AG04449 (cell line): ENCODE results near the gene KRTAP10-2.
"Not testable (repeated sequence)": the region's sequence is repeated elsewhere in the genome, so short reads cannot be mapped to it uniquely, and the experiment has no call there.

Experiments used
- CTCF ChIA-PET: fragments of 350-600 bp; formaldehyde crosslinking; extraction: SDS; loops from one replicate; lab custom pipeline; 2021; ENCODE audit warnings: antibody characterized with exemption; lab: Yijun Ruan, JAX
- POLR2A ChIA-PET: fragments of 400-600, 350-600 bp; formaldehyde crosslinking; extraction: SDS; loops from one replicate; lab custom pipeline; 2020; ENCODE audit warnings: antibody characterized with exemption, inconsistent platforms; lab: Yijun Ruan, JAX
- DNase-seq: peaks from one replicate; pipeline ENCODE4 v3.0.0-alpha.2; 2010; ENCODE audit warnings: low read depth, low spot score
- H3K4me3 ChIP-seq: 2 replicates; pipeline ENCODE4 v1.5.1; 2011; ENCODE audit warnings: low read depth, mild to moderate bottlenecking, control low read depth, low read length
- CTCF ChIP-seq: IDR thresholded peaks from one replicate; pipeline ENCODE4 v1.5.1; 2011; ENCODE audit warnings: mild to moderate bottlenecking, moderate library complexity, low read length, control low read depth, inconsistent platforms; ENCODE audit not compliant: insufficient read depth; ENCODE audit errors: missing control alignments

Gene KRTAP10-2

GRCh38 chr21:44567481-44568171 lies 16.3 kb upstream of the KRTAP10-2 start:
- ChIA-PET CTCF (no interaction called here), POLR2A (no interaction called here)
- DNase-seq, result no peak
- TF ChIP-seq CTCF, result no peak
- H3K4me3 ChIP-seq, result no peak overlapping the region

- ChIA-PET CTCF (no interaction called here), POLR2A (no interaction called here)
- TF ChIP-seq CTCF, result no peak
- no peak for DNase-seq
- no peak overlapping the region for H3K4me3 ChIP-seq
These were observed 15.1 kb upstream of the KRTAP10-2 start for GRCh38 chr21:44566403-44566802.

- ChIA-PET POLR2A (no interaction called here), CTCF (no interaction called here)
- TF ChIP-seq CTCF, result no peak
- no peak overlapping the region for H3K4me3 ChIP-seq
- DNase-seq, result no peak
These were observed 13.7 kb upstream of the KRTAP10-2 start for GRCh38 chr21:44564886-44565598.

- ChIA-PET POLR2A (no interaction called here), CTCF (no interaction called here)
- TF ChIP-seq CTCF, result no peak
- no peak for DNase-seq
- no peak overlapping the region for H3K4me3 ChIP-seq
These were observed 12.8 kb upstream of the KRTAP10-2 start for GRCh38 chr21:44564099-44564498.

GRCh38 chr21:44558695-44559094 lies 7.4 kb upstream of the KRTAP10-2 start, which contains the start of gene KRTAP10-3:
Gene KRTAP10-3, minus strand, starts transcription at chr21:44558795. Its CDS starts 80 bp downstream, at chr21:44558715.
- no peak for TF ChIP-seq CTCF
- POLR2A ChIA-PET, result no interaction called here
- no peak within 1 kb of the TSS for H3K4me3 ChIP-seq
- CTCF ChIA-PET, result no interaction called here
- no peak for DNase-seq

GRCh38 chr21:44558329-44558675 lies 7.0 kb upstream of the KRTAP10-2 start:
- CTCF ChIA-PET, H3K4me3 ChIP-seq, DNase-seq, POLR2A ChIA-PET: not testable (repeated sequence)
